ENCODE measurements around the gene G2E3. TPM values are rescaled to one million over a fixed set of nuclear protein-coding genes. Genes with fewer than 3 reads are reported as not detected.
"Not testable (repeated sequence)": the region's sequence is repeated elsewhere in the genome, so short reads cannot be mapped to it uniquely, and the experiment has no call there.

The G2E3 gene
- total and polyA plus RNA-seq, 7 experiments from 2014 or later: 12.6 to 29.7 (median 28.3) TPM

- H3K27me3 ChIP-seq (ENCODE audit: control insufficient read depth in 2 of 2, insufficient read depth in 2 of 2, low read length in 2 of 2); H3K4me1 Mint-ChIP-seq; DNase-seq; H3K4me1 ChIP-seq (ENCODE audit: control insufficient read depth in 2 of 2, insufficient read depth in 2 of 2, low read length in 2 of 2); ATAC-seq; H3K27ac ChIP-seq (ENCODE audit: low read depth, low read length); H3K27ac Mint-ChIP-seq; intact Hi-C loops (cut with micrococcal nuclease); H3K9me3 ChIP-seq (ENCODE audit: control insufficient read depth in 2 of 3, low read length in 3 of 3); H3K4me3 ChIP-seq (ENCODE audit: low read length); H3K27me3 Mint-ChIP-seq; H3K4me3 Mint-ChIP-seq; POLR2A ChIA-PET; H3K9me3 Mint-ChIP-seq: not testable (repeated sequence)
- peaks cover 11 to 47% (median 16%) of the 10 kb centered on the region in 3 experiments for H3K36me3 ChIP-seq (ENCODE audit: control insufficient read depth in 2 of 3, insufficient read depth in 3 of 3, low read length in 3 of 3)
- H3K36me3 Mint-ChIP-seq: peaks cover 14 to 34% (median 15%) of the 10 kb centered on the region in 5 donors
- CTCF ChIA-PET: interaction anchor here (0.6 kb wide), 1 partner anchor 398 kb away, joined by 4 read pairs; no protein-coding TSS in a partner anchor
Observed at GRCh38 chr14:30604696-30605095, 45.7 kb downstream of the G2E3 start.

GRCh38 chr14:30607156-30607780, 48.3 kb downstream of the G2E3 start:
- peaks cover 4 to 29% (median 4%) of the 10 kb centered on the region in 5 donors for H3K36me3 Mint-ChIP-seq
- no peaks in the 10 kb centered on the region for H3K9me3 Mint-ChIP-seq
- DNase-seq: no peak
- no peak overlapping the region for H3K4me3 Mint-ChIP-seq
- H3K4me3 ChIP-seq (ENCODE audit: low read length): no peak overlapping the region
- H3K9me3 ChIP-seq (ENCODE audit: control insufficient read depth in 2 of 3, low read length in 3 of 3): no peaks in the 10 kb centered on the region
- no peak overlapping the region for H3K27ac Mint-ChIP-seq
- ATAC-seq: no peak
- H3K4me1 Mint-ChIP-seq: peaks cover 0 to 7% (median 0%) of the 10 kb centered on the region in 7 donors
- peaks cover 5 to 27% (median 7%) of the 10 kb centered on the region in 3 experiments for H3K36me3 ChIP-seq (ENCODE audit: control insufficient read depth in 2 of 3, insufficient read depth in 3 of 3, low read length in 3 of 3)
- H3K27me3 ChIP-seq (ENCODE audit: control insufficient read depth in 2 of 2, insufficient read depth in 2 of 2, low read length in 2 of 2): no peaks in the 10 kb centered on the region
- H3K27me3 Mint-ChIP-seq: no peaks in the 10 kb centered on the region
- ChIA-PET POLR2A (interaction anchor here (0.9 kb wide), 1 partner anchor 15 kb away, joined by 4 read pairs; the partner anchor contains the start of gene SCFD1), CTCF (no interaction called here)
- H3K4me1 ChIP-seq (ENCODE audit: control insufficient read depth in 2 of 2, insufficient read depth in 2 of 2, low read length in 2 of 2): no peaks in the 10 kb centered on the region
- no peak overlapping the region for H3K27ac ChIP-seq (ENCODE audit: low read depth, low read length)
- intact Hi-C loops (cut with micrococcal nuclease): no loop called here

GRCh38 chr14:30608533-30609006, 49.6 kb downstream of the G2E3 start:
- POLR2A ChIA-PET: no interaction called here
- H3K36me3 Mint-ChIP-seq: peaks cover 8 to 29% (median 8%) of the 10 kb centered on the region in 5 donors
- H3K27ac ChIP-seq (ENCODE audit: low read depth, low read length): no peak overlapping the region
- DNase-seq (no peak), ATAC-seq (no peak)
- CTCF ChIA-PET: no interaction called here
- no peaks in the 10 kb centered on the region for H3K27me3 ChIP-seq (ENCODE audit: control insufficient read depth in 2 of 2, insufficient read depth in 2 of 2, low read length in 2 of 2)
- H3K9me3 ChIP-seq (ENCODE audit: control insufficient read depth in 2 of 3, low read length in 3 of 3): no peaks in the 10 kb centered on the region
- H3K27me3 Mint-ChIP-seq: no peaks in the 10 kb centered on the region
- intact Hi-C loops (cut with micrococcal nuclease): no loop called here
- H3K4me1 Mint-ChIP-seq: peaks cover 0 to 7% (median 0%) of the 10 kb centered on the region in 7 donors
- H3K27ac Mint-ChIP-seq: peak overlapping the region in 5 of 9 donors; percentile 11 to 25 (median 17)
- H3K4me3 ChIP-seq (ENCODE audit: low read length): no peak overlapping the region
- no peaks in the 10 kb centered on the region for H3K9me3 Mint-ChIP-seq
- peaks cover 2 to 16% (median 5%) of the 10 kb centered on the region in 3 experiments for H3K36me3 ChIP-seq (ENCODE audit: control insufficient read depth in 2 of 3, insufficient read depth in 3 of 3, low read length in 3 of 3)
- H3K4me3 Mint-ChIP-seq: no peak overlapping the region
- no peaks in the 10 kb centered on the region for H3K4me1 ChIP-seq (ENCODE audit: control insufficient read depth in 2 of 2, insufficient read depth in 2 of 2, low read length in 2 of 2)

- POLR2A ChIA-PET: interaction anchor here (0.5 to 1.6 kb wide), 3 partner anchors 11 to 24 kb away, joined by 3 to 9 read pairs (median 4); partner anchors contain the start of gene SCFD1
- ATAC-seq: peak; percentile 75
Observed at GRCh38 chr14:30610787-30611343, 51.9 kb downstream of the G2E3 start.

GRCh38 chr14:30614155-30614554, 55.2 kb downstream of the G2E3 start:
- H3K4me1 Mint-ChIP-seq: peaks cover 0 to 7% (median 0%) of the 10 kb centered on the region in 7 donors
- H3K9me3 Mint-ChIP-seq: no peaks in the 10 kb centered on the region
- H3K27me3 ChIP-seq (ENCODE audit: control insufficient read depth in 2 of 2, insufficient read depth in 2 of 2, low read length in 2 of 2): no peaks in the 10 kb centered on the region
- no peak overlapping the region for H3K4me3 Mint-ChIP-seq
- no peak overlapping the region for H3K4me3 ChIP-seq (ENCODE audit: low read length)
- H3K36me3 Mint-ChIP-seq: peaks cover 4 to 25% (median 10%) of the 10 kb centered on the region in 5 donors
- no peaks in the 10 kb centered on the region for H3K4me1 ChIP-seq (ENCODE audit: control insufficient read depth in 2 of 2, insufficient read depth in 2 of 2, low read length in 2 of 2)
- ATAC-seq (no peak), DNase-seq (no peak)
- no peak overlapping the region for H3K27ac Mint-ChIP-seq
- intact Hi-C loops (cut with micrococcal nuclease): no loop called here
- H3K9me3 ChIP-seq (ENCODE audit: control insufficient read depth in 2 of 3, low read length in 3 of 3): no peaks in the 10 kb centered on the region
- no peaks in the 10 kb centered on the region for H3K27me3 Mint-ChIP-seq
- ChIA-PET CTCF (no interaction called here), POLR2A (no interaction called here)
- peaks cover 0 to 5% (median 4%) of the 10 kb centered on the region in 3 experiments for H3K36me3 ChIP-seq (ENCODE audit: control insufficient read depth in 2 of 3, insufficient read depth in 3 of 3, low read length in 3 of 3)
- no peak overlapping the region for H3K27ac ChIP-seq (ENCODE audit: low read depth, low read length)

More at GRCh38 chr14:30610787-30611343, 51.9 kb downstream of the G2E3 start:
- peak in 5 of 9 donors; percentile 12 to 30 (median 21) for DNase-seq
- Mint-ChIP-seq H3K4me3 (no peak overlapping the region), H3K27me3 (no peaks in the 10 kb centered on the region), H3K36me3 (peaks cover 4 to 22% (median 9%) of the 10 kb centered on the region in 5 donors), H3K4me1 (peaks cover 0 to 7% (median 0%) of the 10 kb centered on the region in 7 donors), H3K27ac (peak overlapping the region in 4 of 9 donors; percentile 9 to 42 (median 16)), H3K9me3 (no peaks in the 10 kb centered on the region)
- Histone ChIP-seq H3K4me1 (ENCODE audit: control insufficient read depth in 2 of 2, insufficient read depth in 2 of 2, low read length in 2 of 2) (no peaks in the 10 kb centered on the region), H3K9me3 (ENCODE audit: control insufficient read depth in 2 of 3, low read length in 3 of 3) (no peaks in the 10 kb centered on the region), H3K36me3 (ENCODE audit: control insufficient read depth in 2 of 3, insufficient read depth in 3 of 3, low read length in 3 of 3) (peaks cover 5 to 7% (median 5%) of the 10 kb centered on the region in 3 experiments), H3K27me3 (ENCODE audit: control insufficient read depth in 2 of 2, insufficient read depth in 2 of 2, low read length in 2 of 2) (no peaks in the 10 kb centered on the region), H3K4me3 (ENCODE audit: low read length) (no peak overlapping the region), H3K27ac (ENCODE audit: low read depth, low read length) (no peak overlapping the region)
- intact Hi-C loops (cut with micrococcal nuclease): loop anchor here in 1 of 2 donors (1.0 kb wide), 1 partner anchor 236 kb away; no protein-coding TSS in a partner anchor
- CTCF ChIA-PET: interaction anchor here (1.2 kb wide), 1 partner anchor 235 kb away, joined by 3 read pairs; no protein-coding TSS in a partner anchor

GRCh38 chr14:30620178-30620577, 61.2 kb downstream of the G2E3 start:
- Mint-ChIP-seq H3K27me3 (no peaks in the 10 kb centered on the region), H3K36me3 (peaks cover 0 to 20% (median 6%) of the 10 kb centered on the region in 5 donors), H3K4me3 (peak overlapping the region in 8 of 10 donors; percentile 28 to 76 (median 55)), H3K9me3 (no peaks in the 10 kb centered on the region), H3K27ac (peak overlapping the region in 7 of 9 donors; percentile 18 to 74 (median 39)), H3K4me1 (peaks cover 14 to 43% (median 34%) of the 10 kb centered on the region in 7 donors)
- no peak for ATAC-seq
- CTCF ChIA-PET: no interaction called here
- no peak overlapping the region for H3K27ac ChIP-seq (ENCODE audit: low read depth, low read length)
- peaks cover 14 to 26% of the 10 kb centered on the region in 2 donors for H3K4me1 ChIP-seq (ENCODE audit: control insufficient read depth in 2 of 2, insufficient read depth in 2 of 2, low read length in 2 of 2)
- H3K9me3 ChIP-seq (ENCODE audit: control insufficient read depth in 2 of 3, low read length in 3 of 3): no peaks in the 10 kb centered on the region
- intact Hi-C loops (cut with micrococcal nuclease): loop anchor here (5.0 to 10.0 kb wide), 5 partner anchors 407 to 1455 kb away; partner anchors contain the start of genes AP4S1 (in 1 of the 2), ARHGAP5 (in 1 of the 2), HEATR5A (in 1 of the 2) and NUBPL (in 1 of the 2)
- no peak for DNase-seq
- POLR2A ChIA-PET: no interaction called here
- H3K36me3 ChIP-seq (ENCODE audit: control insufficient read depth in 2 of 3, insufficient read depth in 3 of 3, low read length in 3 of 3): no peaks in the 10 kb centered on the region
- H3K4me3 ChIP-seq (ENCODE audit: low read length): no peak overlapping the region
- no peaks in the 10 kb centered on the region for H3K27me3 ChIP-seq (ENCODE audit: control insufficient read depth in 2 of 2, insufficient read depth in 2 of 2, low read length in 2 of 2)

Measured in naive thymus-derived CD4-positive, alpha-beta T cell (primary cell).